Measurements from ENCODE around the gene HTR3A.

GRCh38 chr11:114011443-114011842 is 36.5 kb downstream of the HTR3A start:
- no peak for TF ChIP-seq CTCF (IDR thresholded peaks at IDR 0.05; ENCODE audit: borderline replicate concordance, extremely low read depth, low read length, poor library complexity, severe bottlenecking)
- TF ChIP-seq EZH2 (IDR thresholded peaks at IDR 0.05; ENCODE audit: borderline replicate concordance, low read depth, low read length, severe bottlenecking), result no peak
